Measurements from ENCODE around the gene BICC1.

The BICC1 gene

DNA sequence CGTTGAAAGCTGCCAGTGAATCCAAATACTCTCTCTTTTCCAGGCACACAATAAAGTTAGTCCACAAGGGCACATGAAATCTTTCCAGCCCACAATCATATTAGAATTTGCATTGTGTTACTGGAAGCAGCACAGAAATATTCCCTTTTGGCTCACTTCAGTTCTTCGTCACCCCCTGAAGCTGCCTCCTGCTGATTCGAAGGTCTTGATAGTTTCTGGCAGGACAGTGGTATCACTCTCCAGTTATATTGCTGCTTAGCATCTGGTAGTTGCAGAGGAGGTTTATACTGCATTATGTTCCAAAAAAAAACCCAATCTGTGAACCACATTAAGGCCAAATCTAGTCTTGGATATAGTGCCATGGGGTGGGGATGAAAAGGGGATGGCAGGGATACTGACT, 253.2 kb downstream of the BICC1 start:
- DNase-seq (ENCODE audit: low read depth) = no peak
- TF ChIP-seq MYC (IDR thresholded peaks at IDR 0.05; ENCODE audit: low read depth, low read length) (no peak), POLR2A (IDR thresholded peaks at IDR 0.05; ENCODE audit: extremely low read depth, insufficient read length) (no peak)
- TF ChIP-seq, protein P1, sequence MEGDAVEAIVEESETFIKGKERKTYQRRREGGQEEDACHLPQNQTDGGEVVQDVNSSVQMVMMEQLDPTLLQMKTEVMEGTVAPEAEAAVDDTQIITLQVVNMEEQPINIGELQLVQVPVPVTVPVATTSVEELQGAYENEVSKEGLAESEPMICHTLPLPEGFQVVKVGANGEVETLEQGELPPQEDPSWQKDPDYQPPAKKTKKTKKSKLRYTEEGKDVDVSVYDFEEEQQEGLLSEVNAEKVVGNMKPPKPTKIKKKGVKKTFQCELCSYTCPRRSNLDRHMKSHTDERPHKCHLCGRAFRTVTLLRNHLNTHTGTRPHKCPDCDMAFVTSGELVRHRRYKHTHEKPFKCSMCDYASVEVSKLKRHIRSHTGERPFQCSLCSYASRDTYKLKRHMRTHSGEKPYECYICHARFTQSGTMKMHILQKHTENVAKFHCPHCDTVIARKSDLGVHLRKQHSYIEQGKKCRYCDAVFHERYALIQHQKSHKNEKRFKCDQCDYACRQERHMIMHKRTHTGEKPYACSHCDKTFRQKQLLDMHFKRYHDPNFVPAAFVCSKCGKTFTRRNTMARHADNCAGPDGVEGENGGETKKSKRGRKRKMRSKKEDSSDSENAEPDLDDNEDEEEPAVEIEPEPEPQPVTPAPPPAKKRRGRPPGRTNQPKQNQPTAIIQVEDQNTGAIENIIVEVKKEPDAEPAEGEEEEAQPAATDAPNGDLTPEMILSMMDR (IDR thresholded peaks at IDR 0.05; ENCODE audit: low read depth, low read length) = no peak
- TF ChIP-seq, protein P2, sequence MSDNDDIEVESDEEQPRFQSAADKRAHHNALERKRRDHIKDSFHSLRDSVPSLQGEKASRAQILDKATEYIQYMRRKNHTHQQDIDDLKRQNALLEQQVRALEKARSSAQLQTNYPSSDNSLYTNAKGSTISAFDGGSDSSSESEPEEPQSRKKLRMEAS (IDR thresholded peaks at IDR 0.05; ENCODE audit: low read depth, low read length) = no peak
- H3K4me3 ChIP-seq (ENCODE audit: low read depth, low read length) = no peak overlapping the region

DNA sequence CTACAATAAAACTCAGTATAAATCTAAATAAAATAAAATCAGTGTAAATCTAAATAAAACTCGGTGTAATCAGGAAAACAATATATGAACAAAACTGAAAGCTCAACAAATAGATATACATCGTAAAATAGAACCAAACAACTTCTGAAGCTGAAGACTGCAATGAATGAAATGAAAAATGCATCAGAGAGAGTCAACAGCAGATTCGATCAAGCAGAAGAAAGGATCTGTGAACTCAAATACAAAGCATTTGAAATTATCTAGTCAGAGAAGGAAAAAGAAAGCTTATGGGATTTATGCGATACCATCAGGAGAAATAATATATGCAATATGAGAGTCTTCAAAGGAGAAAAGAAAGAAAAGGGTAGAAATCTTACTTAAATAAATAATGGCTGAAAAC, 255.0 kb downstream of the BICC1 start:
- TF ChIP-seq, protein P2 (IDR thresholded peaks at IDR 0.05; ENCODE audit: low read depth, low read length) = no peak
- TF ChIP-seq, protein P1 (IDR thresholded peaks at IDR 0.05; ENCODE audit: low read depth, low read length) = no peak
- no peak for TF ChIP-seq POLR2A (IDR thresholded peaks at IDR 0.05; ENCODE audit: extremely low read depth, insufficient read length)
- DNase-seq (ENCODE audit: low read depth) = no peak
- H3K4me3 ChIP-seq (ENCODE audit: low read depth, low read length) = no peak overlapping the region

DNA sequence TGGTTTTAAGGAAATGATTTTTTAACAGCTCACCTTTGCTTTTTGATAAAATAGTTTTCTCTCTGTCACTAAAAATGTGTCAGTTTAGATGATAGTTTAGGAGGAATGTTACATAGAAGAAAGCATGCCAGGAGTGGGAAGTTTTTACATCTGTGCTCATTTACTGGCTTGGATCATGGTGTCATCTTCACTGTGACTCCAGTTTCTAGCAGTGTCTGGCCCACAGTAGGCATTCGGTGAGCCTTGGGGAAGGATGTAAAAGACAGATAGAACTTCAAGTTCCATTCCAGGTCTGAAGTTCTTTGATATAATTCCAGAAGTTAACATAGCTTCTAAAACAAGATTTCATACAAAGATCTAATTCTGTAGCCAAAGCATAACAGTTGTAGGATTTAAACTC, 259.2 kb downstream of the BICC1 start:
- no peak for DNase-seq (ENCODE audit: low read depth)
- no peak overlapping the region for H3K4me3 ChIP-seq (ENCODE audit: low read depth, low read length)
- TF ChIP-seq POLR2A (IDR thresholded peaks at IDR 0.05; ENCODE audit: extremely low read depth, insufficient read length) (no peak), MYC (IDR thresholded peaks at IDR 0.05; ENCODE audit: low read depth, low read length) (no peak)
- TF ChIP-seq, protein P1 (IDR thresholded peaks at IDR 0.05; ENCODE audit: low read depth, low read length) = no peak
- TF ChIP-seq, protein P2 (IDR thresholded peaks at IDR 0.05; ENCODE audit: low read depth, low read length) = no peak

DNA sequence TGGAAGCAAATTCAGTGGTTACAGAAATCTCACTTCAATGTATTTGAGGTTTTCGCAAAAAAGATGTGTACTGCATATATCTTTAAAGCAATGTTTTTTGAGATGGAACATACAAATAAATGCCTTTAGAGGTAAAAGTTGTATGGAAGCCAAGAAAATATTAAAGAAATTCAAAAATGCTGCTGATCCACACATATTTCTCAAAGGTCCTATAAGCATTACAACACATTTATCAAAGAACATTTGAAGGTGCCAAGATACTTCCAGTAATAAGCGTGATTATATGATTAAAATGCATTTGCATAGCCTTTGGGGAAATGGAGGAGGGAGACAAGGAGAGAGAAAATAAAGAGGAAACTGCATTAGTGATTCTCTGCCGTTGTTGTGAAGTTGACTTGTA, 260.1 kb downstream of the BICC1 start:
- H3K4me3 ChIP-seq (ENCODE audit: low read depth, low read length) = no peak overlapping the region
- no peak for DNase-seq (ENCODE audit: low read depth)
- no peak for TF ChIP-seq POLR2A (IDR thresholded peaks at IDR 0.05; ENCODE audit: extremely low read depth, insufficient read length)
- no peak for TF ChIP-seq MYC (IDR thresholded peaks at IDR 0.05; ENCODE audit: low read depth, low read length)
- TF ChIP-seq, protein P1 (IDR thresholded peaks at IDR 0.05; ENCODE audit: low read depth, low read length) = no peak
- TF ChIP-seq, protein P2 (IDR thresholded peaks at IDR 0.05; ENCODE audit: low read depth, low read length) = no peak

DNA sequence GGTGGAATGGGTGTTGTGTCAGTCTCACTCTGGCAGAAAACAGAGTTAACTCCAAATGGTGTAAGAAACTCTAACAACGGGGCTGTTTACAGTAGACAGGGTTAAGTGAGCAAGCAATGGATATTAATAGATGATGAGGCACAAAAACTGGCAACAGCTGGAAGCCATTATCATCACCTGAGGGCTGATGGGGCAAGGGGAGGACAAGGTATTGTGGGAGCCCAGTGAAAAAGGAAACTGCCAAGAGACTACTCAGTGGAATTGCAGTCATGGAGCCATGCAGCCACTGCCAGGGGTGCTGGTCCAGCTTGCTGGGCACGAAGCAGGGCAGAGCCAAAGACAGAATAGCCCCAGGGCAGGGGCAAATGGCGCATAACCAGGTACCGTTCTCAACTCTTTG, 260.7 kb downstream of the BICC1 start:
- TF ChIP-seq, protein P1 (IDR thresholded peaks at IDR 0.05; ENCODE audit: low read depth, low read length) = no peak
- no peak for TF ChIP-seq MYC (IDR thresholded peaks at IDR 0.05; ENCODE audit: low read depth, low read length)
- TF ChIP-seq, protein P2 (IDR thresholded peaks at IDR 0.05; ENCODE audit: low read depth, low read length) = no peak
- TF ChIP-seq POLR2A (IDR thresholded peaks at IDR 0.05; ENCODE audit: extremely low read depth, insufficient read length) = no peak
- H3K4me3 ChIP-seq (ENCODE audit: low read depth, low read length) = no peak overlapping the region
- DNase-seq (ENCODE audit: low read depth) = no peak

DNA sequence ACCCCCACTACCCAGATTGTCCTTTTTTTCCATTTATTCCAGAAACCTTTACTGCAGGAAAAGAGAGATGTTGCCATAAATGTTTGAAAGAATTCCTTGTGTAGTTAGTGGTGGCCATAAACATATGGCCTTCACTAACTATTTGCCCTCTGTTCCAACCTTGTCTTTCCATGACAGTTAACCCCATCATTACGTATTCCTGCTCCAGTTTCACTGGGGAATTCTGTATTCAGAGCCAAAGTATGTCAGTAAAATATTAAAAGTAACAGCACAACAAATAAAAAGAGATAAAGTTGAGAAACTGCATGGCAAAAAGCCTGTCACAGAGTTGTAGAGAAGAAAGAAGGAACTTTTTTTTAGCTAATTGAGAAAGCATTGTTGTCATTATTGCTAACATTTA, 261.3 kb downstream of the BICC1 start:
- no peak overlapping the region for H3K4me3 ChIP-seq (ENCODE audit: low read depth, low read length)
- TF ChIP-seq, protein P1 (IDR thresholded peaks at IDR 0.05; ENCODE audit: low read depth, low read length) = no peak
- TF ChIP-seq MYC (IDR thresholded peaks at IDR 0.05; ENCODE audit: low read depth, low read length) (no peak), POLR2A (IDR thresholded peaks at IDR 0.05; ENCODE audit: extremely low read depth, insufficient read length) (no peak)
- TF ChIP-seq, protein P2 (IDR thresholded peaks at IDR 0.05; ENCODE audit: low read depth, low read length) = no peak

More for the DNA sequence above, 261.3 kb downstream of the BICC1 start:
- DNase-seq (ENCODE audit: low read depth) = no peak
